Mucosa of rectum (tissue), 2 donors: Measurements from ENCODE around the gene NSMCE4A.
A peak's percentile ranks its signal among the peaks of the same experiment; 100 is the strongest.
"Not testable (repeated sequence)": the region's sequence is repeated elsewhere in the genome, so short reads cannot be mapped to it uniquely, and the experiment has no call there.

ENCODE experiments used
- H3K27ac ChIP-seq, 2 donors: one replicate each; pipeline ENCODE4 v1.7.0; 2013; ENCODE audit warnings: inconsistent platforms in 2 of 2, low read depth in 2 of 2, low read length in 2 of 2
- H3K27me3 ChIP-seq, 2 donors: one replicate each; pipeline ENCODE4 v1.7.0; 2013; ENCODE audit warnings: low read length in 2 of 2; ENCODE audit not compliant: control insufficient read depth in 2 of 2, insufficient read depth in 2 of 2
- H3K36me3 ChIP-seq, 2 donors: one replicate each; pipeline ENCODE4 v1.7.0; 2013; ENCODE audit warnings: low read length in 2 of 2; ENCODE audit not compliant: control insufficient read depth in 2 of 2, insufficient read depth in 2 of 2
- H3K4me1 ChIP-seq, 2 donors: one replicate each; pipeline ENCODE4 v1.7.0; 2013; ENCODE audit warnings: low read length in 2 of 2, mild to moderate bottlenecking in 1 of 2; ENCODE audit not compliant: control insufficient read depth in 2 of 2, insufficient read depth in 2 of 2
- H3K4me3 ChIP-seq, 2 donors: one replicate each; pipeline ENCODE4 v1.7.0; 2013; ENCODE audit warnings: low read length in 2 of 2
- H3K9ac ChIP-seq, 2 donors: one replicate each; pipeline ENCODE4 v1.7.0; 2013; ENCODE audit warnings: low read length in 2 of 2, low read depth in 1 of 2, mild to moderate bottlenecking in 1 of 2
- H3K9me3 ChIP-seq, 2 donors: one replicate each; pipeline ENCODE4 v1.7.0; 2013; ENCODE audit warnings: low read length in 2 of 2; ENCODE audit not compliant: control insufficient read depth in 2 of 2
- donor health status: healthy.
- donor health status: Normal muscosa, but diverticular disease.

NSMCE4A gene

GRCh38 chr10:121926671-121927317 is 48.2 kb downstream of the NSMCE4A start:
- H3K4me3 ChIP-seq: peak overlapping the region; percentile 89 to 99
- H3K27ac ChIP-seq: peak overlapping the region; percentile 96 to 97
- peaks cover 10 to 30% of the 10 kb centered on the region in 2 donors for H3K4me1 ChIP-seq
- H3K9me3 ChIP-seq: no peaks in the 10 kb centered on the region
- H3K9ac ChIP-seq: peak overlapping the region; percentile 95 to 96
- H3K36me3 ChIP-seq: peaks cover under 1 to 6% of the 10 kb centered on the region in 2 donors
- no peaks in the 10 kb centered on the region for H3K27me3 ChIP-seq

GRCh38 chr10:121926157-121926556 is 48.9 kb downstream of the NSMCE4A start:
- peaks cover 4 to 11% of the 10 kb centered on the region in 2 donors for H3K36me3 ChIP-seq
- H3K27me3 ChIP-seq: no peaks in the 10 kb centered on the region
- no peaks in the 10 kb centered on the region for H3K9me3 ChIP-seq
- peak overlapping the region in 1 of 2 donors; percentile 89 for H3K4me3 ChIP-seq
- peaks cover 10 to 26% of the 10 kb centered on the region in 2 donors for H3K4me1 ChIP-seq
- no peak overlapping the region for H3K9ac ChIP-seq
- no peak overlapping the region for H3K27ac ChIP-seq

- H3K9ac ChIP-seq: no peak overlapping the region
- no peak overlapping the region for H3K27ac ChIP-seq
- H3K27me3 ChIP-seq: no peaks in the 10 kb centered on the region
- no peak overlapping the region for H3K4me3 ChIP-seq
- peaks cover 7 to 23% of the 10 kb centered on the region in 2 donors for H3K36me3 ChIP-seq
- peaks cover 0 to 1% of the 10 kb centered on the region in 2 donors for H3K4me1 ChIP-seq
- no peaks in the 10 kb centered on the region for H3K9me3 ChIP-seq
Observed at GRCh38 chr10:121921238-121921931, 53.6 kb downstream of the NSMCE4A start.

DNA sequence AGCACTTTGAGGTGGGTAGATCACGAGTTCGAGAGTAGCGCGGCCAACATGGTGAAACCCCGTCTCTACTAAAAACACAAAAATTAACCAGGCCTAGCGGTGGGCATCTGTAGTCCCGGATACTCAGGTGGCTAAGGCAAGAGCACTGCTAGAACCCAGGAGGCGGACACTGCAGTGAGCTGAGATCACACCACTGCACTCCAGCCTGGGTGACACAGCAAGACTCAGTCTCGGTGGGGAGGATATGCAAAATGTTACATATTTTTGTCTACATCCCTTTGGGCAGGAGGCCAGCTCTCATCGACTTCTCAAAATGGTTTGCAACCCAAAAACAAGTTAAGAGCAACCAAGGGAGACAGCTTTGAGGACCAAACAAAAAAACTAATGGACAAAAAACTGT is 55.4 kb downstream of the NSMCE4A start:
- Histone ChIP-seq H3K4me1 (no peaks in the 10 kb centered on the region), H3K4me3 (no peak overlapping the region), H3K9ac (no peak overlapping the region), H3K27ac (no peak overlapping the region), H3K36me3 (peaks cover 7 to 25% of the 10 kb centered on the region in 2 donors), H3K9me3 (no peaks in the 10 kb centered on the region), H3K27me3 (no peaks in the 10 kb centered on the region)

GRCh38 chr10:121918800-121919199 is 56.2 kb downstream of the NSMCE4A start:
- not testable (repeated sequence) for H3K9ac ChIP-seq, H3K27ac ChIP-seq, H3K27me3 ChIP-seq, H3K4me3 ChIP-seq, H3K4me1 ChIP-seq, H3K9me3 ChIP-seq
- H3K36me3 ChIP-seq: peaks cover 7 to 30% of the 10 kb centered on the region in 2 donors

- Histone ChIP-seq H3K36me3 (peaks cover 12 to 33% of the 10 kb centered on the region in 2 donors), H3K4me3 (no peak overlapping the region), H3K9ac (no peak overlapping the region)
Observed at GRCh38 chr10:121914661-121915060, 60.4 kb downstream of the NSMCE4A start.

GRCh38 chr10:121911421-121911697 is 63.7 kb downstream of the NSMCE4A start:
- no peak overlapping the region for H3K4me3 ChIP-seq
- H3K27ac ChIP-seq: no peak overlapping the region
- H3K27me3 ChIP-seq: no peaks in the 10 kb centered on the region
- H3K9ac ChIP-seq: no peak overlapping the region
- no peaks in the 10 kb centered on the region for H3K4me1 ChIP-seq
- H3K9me3 ChIP-seq: no peaks in the 10 kb centered on the region
- peaks cover 18 to 41% of the 10 kb centered on the region in 2 donors for H3K36me3 ChIP-seq

More at GRCh38 chr10:121914661-121915060, 60.4 kb downstream of the NSMCE4A start:
- no peaks in the 10 kb centered on the region for H3K4me1 ChIP-seq
- H3K9me3 ChIP-seq: no peaks in the 10 kb centered on the region
- H3K27me3 ChIP-seq: no peaks in the 10 kb centered on the region
- H3K27ac ChIP-seq: no peak overlapping the region

DNA sequence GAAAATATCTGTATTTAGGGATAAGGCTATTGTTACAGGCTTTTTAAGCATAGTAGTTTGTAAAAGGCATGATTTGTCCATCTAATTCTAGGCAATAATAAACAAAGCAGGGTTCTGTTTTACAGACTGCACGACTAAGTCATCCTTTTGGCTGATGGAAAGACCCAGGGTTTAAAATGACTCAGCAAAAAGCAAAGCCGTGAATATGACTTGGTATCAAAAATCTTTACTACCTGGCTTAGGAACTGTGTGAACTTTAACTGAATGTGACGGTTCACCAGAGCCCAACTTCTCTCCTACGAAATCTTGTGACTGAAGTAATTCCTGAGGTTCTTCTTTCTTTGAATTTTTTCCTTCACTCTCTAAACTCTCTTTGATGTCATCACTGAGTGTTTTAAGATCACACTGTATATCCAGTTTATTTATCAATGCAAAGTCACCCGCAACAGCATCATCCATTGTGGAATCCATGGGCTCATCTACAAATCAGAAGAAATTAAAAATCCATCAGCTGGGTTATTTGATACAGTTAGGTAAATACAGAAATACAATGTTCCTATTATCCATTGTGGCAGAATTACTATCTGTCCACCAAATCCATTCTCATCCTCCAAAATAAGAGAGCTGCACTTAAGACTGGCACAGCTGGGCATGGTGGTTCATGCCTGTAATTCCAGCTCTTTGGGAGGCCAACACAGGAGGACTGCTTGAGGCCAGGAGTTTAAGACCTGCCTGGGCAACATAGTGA is 64.2 kb downstream of the NSMCE4A start:
- Histone ChIP-seq H3K36me3 (peaks cover 18 to 41% of the 10 kb centered on the region in 2 donors), H3K9ac (no peak overlapping the region), H3K27ac (no peak overlapping the region), H3K4me3 (no peak overlapping the region), H3K4me1 (no peaks in the 10 kb centered on the region), H3K9me3 (no peaks in the 10 kb centered on the region), H3K27me3 (no peaks in the 10 kb centered on the region)
